OCI-LY1 (cell line): ENCODE results near the gene LENEP.

ENCODE experiments used
- CTCF ChIP-seq: fragments of 200-600 bp; sonication (generic), shearing (Covaris generic); IDR thresholded peaks from 2 replicates; pipeline ENCODE4 v1.5.1; 2017; ENCODE audit warnings: mild to moderate bottlenecking, antibody characterized with exemption, low read length, moderate library complexity, mixed read lengths
- EZH2 ChIP-seq: fragments of 200-600 bp; sonication (generic), shearing (Covaris generic); IDR thresholded peaks from 2 replicates; pipeline ENCODE4 v1.8.0; 2017; ENCODE audit warnings: borderline replicate concordance, mixed run types, mild to moderate bottlenecking, antibody characterized with exemption, low read length, moderate library complexity, mixed read lengths

GRCh38 chr1:155000726-155001424 is 7.5 kb downstream of the LENEP start:
- no peak for TF ChIP-seq CTCF
- no peak for TF ChIP-seq EZH2
